Ishikawa (cell line): ENCODE results near the gene ELF5.
A peak's percentile ranks its signal among the peaks of the same experiment; 100 is the strongest.

Experiments
- CEBPB ChIP-seq: IDR thresholded peaks from 2 replicates; pipeline ENCODE4 v1.6.1; 2012
- CREB1 ChIP-seq: IDR thresholded peaks from 2 replicates; pipeline ENCODE4 v1.6.1; 2012; ENCODE audit warnings: low read depth
- EGR1 ChIP-seq: IDR thresholded peaks from 2 replicates; pipeline ENCODE4 v1.6.1; 2012
- EP300 ChIP-seq: IDR thresholded peaks from 2 replicates; pipeline ENCODE4 v1.6.1; 2012; ENCODE audit warnings: borderline replicate concordance
- FOXM1 ChIP-seq: IDR thresholded peaks from 2 replicates; pipeline ENCODE4 v1.6.1; 2012; ENCODE audit warnings: low read depth, borderline replicate concordance
- NFIC ChIP-seq: IDR thresholded peaks from 2 replicates; pipeline ENCODE4 v1.6.1; 2012
- RAD21 ChIP-seq: IDR thresholded peaks from 2 replicates; pipeline ENCODE4 v1.6.1; 2012; ENCODE audit warnings: low read depth
- TAF1 ChIP-seq: IDR thresholded peaks from 2 replicates; pipeline ENCODE4 v1.6.1; 2012; ENCODE audit warnings: low read depth, mild to moderate bottlenecking
- TCF12 ChIP-seq: IDR thresholded peaks from 2 replicates; pipeline ENCODE4 v1.6.1; 2012; ENCODE audit warnings: low read depth
- TEAD4 ChIP-seq: IDR thresholded peaks from 2 replicates; pipeline ENCODE4 v1.6.1; 2012
- YY1 ChIP-seq: IDR thresholded peaks from 2 replicates; pipeline ENCODE4 v1.6.1; 2012; ENCODE audit warnings: low read depth
- ZBTB7A ChIP-seq: IDR thresholded peaks from 2 replicates; pipeline ENCODE4 v1.6.1; 2012; ENCODE audit warnings: low read depth
- TF ChIP-seq, protein P1 (sequence below): IDR thresholded peaks from 2 replicates; pipeline ENCODE4 v1.6.1; 2012
- TF ChIP-seq, protein P2 (sequence below): IDR thresholded peaks from 2 replicates; pipeline ENCODE4 v1.6.1; 2012
- TF ChIP-seq, protein P3 (sequence below): IDR thresholded peaks from 2 replicates; pipeline ENCODE4 v1.6.1; 2012; ENCODE audit warnings: low read depth, mild to moderate bottlenecking

The ELF5 gene

DNA sequence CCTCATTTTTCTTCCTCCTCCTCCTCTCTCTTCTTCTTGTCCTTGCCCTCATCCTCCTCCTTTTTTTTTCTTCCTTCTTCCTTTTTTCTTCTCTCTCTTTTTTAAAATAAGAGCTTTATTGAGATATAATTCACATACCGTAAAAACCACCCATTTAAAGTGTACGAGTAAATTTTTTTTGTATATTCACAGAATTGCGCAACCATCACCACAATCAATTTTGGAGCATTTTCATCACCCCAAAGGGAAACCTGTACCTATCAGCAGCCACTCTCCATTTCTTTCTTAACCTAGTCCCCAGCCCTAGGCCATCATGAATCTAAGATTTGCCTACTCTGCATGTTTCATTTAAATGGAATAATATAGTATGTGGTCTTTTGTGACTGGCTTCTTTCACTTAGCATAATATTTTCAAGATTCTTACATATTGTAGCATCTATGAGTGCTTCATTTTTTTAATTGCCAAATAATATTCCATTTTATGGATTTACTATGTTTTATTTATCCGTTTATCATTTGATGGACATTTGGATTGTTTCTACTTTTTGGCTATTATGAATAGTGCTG is 39.9 kb downstream of the ELF5 start:
- TF ChIP-seq, protein P1, sequence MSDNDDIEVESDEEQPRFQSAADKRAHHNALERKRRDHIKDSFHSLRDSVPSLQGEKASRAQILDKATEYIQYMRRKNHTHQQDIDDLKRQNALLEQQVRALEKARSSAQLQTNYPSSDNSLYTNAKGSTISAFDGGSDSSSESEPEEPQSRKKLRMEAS: no peak
- peak; percentile 88 for TF ChIP-seq CEBPB

DNA sequence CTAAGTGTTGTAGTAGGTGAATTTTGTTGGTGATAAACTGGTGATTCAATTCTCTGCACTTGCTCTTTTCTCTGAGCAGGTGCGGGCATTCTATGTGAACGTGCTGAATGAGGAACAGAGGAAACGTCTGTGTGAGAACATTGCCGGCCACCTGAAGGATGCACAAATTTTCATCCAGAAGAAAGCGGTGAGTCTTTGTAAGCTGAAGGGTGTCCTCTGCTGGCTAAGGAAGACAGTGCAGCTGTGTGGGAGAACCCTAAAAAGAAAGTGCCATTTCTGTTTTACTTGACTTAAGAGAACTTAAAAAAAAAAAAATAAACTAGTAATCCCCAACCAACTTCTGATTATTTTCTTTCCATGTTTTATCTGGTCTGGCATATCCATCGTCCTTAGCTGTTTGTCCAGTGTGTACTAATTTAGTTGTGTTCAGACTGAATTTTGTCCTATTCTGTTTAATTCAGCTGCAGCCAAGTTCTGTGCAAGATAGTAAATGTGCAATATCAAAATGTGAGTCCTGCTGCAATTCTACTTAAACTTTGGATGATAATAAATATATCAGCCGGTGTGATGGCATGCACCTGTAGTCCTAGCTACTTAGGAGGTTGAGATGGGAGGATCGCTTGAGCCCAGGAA is 45.3 kb downstream of the ELF5 start:
- no peak for TF ChIP-seq TEAD4
- TF ChIP-seq, protein P1: no peak
- no peak for TF ChIP-seq NFIC
- TF ChIP-seq, protein P2, sequence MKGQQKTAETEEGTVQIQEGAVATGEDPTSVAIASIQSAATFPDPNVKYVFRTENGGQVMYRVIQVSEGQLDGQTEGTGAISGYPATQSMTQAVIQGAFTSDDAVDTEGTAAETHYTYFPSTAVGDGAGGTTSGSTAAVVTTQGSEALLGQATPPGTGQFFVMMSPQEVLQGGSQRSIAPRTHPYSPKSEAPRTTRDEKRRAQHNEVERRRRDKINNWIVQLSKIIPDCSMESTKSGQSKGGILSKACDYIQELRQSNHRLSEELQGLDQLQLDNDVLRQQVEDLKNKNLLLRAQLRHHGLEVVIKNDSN: no peak
- peak; percentile 81 for TF ChIP-seq RAD21
- TF ChIP-seq, protein P3, sequence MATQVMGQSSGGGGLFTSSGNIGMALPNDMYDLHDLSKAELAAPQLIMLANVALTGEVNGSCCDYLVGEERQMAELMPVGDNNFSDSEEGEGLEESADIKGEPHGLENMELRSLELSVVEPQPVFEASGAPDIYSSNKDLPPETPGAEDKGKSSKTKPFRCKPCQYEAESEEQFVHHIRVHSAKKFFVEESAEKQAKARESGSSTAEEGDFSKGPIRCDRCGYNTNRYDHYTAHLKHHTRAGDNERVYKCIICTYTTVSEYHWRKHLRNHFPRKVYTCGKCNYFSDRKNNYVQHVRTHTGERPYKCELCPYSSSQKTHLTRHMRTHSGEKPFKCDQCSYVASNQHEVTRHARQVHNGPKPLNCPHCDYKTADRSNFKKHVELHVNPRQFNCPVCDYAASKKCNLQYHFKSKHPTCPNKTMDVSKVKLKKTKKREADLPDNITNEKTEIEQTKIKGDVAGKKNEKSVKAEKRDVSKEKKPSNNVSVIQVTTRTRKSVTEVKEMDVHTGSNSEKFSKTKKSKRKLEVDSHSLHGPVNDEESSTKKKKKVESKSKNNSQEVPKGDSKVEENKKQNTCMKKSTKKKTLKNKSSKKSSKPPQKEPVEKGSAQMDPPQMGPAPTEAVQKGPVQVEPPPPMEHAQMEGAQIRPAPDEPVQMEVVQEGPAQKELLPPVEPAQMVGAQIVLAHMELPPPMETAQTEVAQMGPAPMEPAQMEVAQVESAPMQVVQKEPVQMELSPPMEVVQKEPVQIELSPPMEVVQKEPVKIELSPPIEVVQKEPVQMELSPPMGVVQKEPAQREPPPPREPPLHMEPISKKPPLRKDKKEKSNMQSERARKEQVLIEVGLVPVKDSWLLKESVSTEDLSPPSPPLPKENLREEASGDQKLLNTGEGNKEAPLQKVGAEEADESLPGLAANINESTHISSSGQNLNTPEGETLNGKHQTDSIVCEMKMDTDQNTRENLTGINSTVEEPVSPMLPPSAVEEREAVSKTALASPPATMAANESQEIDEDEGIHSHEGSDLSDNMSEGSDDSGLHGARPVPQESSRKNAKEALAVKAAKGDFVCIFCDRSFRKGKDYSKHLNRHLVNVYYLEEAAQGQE: no peak

DNA sequence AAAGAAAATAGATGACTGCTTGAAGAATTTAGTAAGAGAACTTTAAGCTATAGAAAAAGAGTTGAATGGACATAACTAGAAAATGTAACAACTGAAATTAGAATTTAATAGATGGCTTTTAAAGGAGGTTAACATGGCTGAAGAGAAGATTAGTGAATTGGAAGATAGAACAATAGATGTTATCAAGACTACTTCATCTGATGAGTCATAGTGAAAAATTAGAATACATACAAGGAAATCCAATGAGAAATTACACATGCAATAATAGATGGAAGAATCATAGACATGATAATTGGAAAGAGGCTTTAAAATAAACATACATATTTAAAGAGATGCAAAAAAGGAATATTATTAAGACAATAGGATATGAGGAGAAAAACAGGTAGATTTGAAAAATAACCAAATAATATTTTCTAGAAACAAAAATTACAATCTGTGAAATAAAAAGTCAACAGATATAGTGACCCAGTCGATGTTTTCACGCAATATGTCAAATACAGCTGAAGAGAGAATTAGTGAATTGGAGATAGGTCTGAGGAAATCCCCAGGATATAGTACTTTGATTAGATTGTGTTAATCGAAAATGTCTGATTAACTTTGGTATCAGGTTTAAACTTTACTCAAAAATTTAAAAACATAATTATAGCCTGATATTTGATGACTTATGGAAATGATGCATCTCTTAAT is 46.6 kb downstream of the ELF5 start:
- TF ChIP-seq EP300 (no peak), TEAD4 (no peak), FOXM1 (no peak), TAF1 (no peak)

DNA sequence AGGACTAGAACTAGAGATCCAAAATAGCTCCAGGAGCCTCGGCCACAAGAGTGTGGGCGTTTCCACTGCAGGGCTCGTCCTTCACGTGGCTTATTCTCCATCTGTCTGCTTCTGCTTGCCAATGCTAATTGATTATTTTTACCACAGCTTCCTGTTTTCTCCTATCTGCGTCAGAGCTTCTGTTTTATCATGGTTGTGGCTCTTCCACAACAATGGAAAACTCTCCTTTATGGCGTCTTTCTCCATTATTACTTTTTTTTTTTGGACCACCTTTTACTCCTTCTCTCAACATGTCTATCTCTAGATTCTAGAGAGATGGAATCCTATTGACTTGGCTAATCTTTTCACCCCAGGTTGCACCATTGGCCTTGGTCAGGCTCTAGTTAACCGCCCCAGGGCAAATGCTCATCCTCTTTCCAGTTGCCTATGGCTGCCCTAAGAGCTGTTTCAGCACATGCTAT is 49.0 kb downstream of the ELF5 start:
- TF ChIP-seq, protein P3: no peak
- TF ChIP-seq TAF1 (no peak), YY1 (no peak), RAD21 (no peak)
- TF ChIP-seq, protein P1: no peak

DNA sequence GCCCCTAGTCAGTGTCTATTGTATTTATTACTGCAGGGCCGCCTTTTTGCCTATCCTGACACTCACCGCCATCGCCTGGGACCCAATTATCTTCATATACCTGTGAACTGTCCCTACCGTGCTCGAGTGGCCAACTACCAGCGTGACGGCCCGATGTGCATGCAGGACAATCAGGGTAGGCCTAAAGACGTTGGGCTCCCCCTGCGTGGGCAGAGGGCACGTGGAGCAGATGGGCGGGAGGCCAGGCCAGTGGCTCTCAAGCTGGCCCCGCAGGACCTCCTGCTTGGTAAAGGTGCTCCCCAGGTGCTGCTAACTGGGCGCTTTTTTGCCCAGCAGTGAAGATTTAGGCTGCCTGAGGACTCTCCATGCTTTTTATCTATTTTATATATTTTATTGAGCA is 52.4 kb downstream of the ELF5 start:
- no peak for TF ChIP-seq RAD21
- TF ChIP-seq YY1: no peak
- TF ChIP-seq NFIC: no peak
- TF ChIP-seq FOXM1: no peak
- TF ChIP-seq TAF1: no peak
- TF ChIP-seq, protein P1: no peak
- TF ChIP-seq ZBTB7A: no peak
- no peak for TF ChIP-seq CREB1
- no peak for TF ChIP-seq EP300
- no peak for TF ChIP-seq TCF12
- TF ChIP-seq TEAD4: no peak
- no peak for TF ChIP-seq CEBPB
- TF ChIP-seq, protein P2: no peak
- TF ChIP-seq, protein P3: no peak
- TF ChIP-seq EGR1: no peak
